ENCODE measurements around the gene TIMM22. TPM values are rescaled to one million over a fixed set of nuclear protein-coding genes. Genes with fewer than 3 reads are reported as not detected.
A peak's percentile ranks its signal among the peaks of the same experiment; 100 is the strongest.

Gene TIMM22
- polyA plus RNA-seq, 4 donors = 6.9 to 9.4 (median 8.0) TPM

DNA sequence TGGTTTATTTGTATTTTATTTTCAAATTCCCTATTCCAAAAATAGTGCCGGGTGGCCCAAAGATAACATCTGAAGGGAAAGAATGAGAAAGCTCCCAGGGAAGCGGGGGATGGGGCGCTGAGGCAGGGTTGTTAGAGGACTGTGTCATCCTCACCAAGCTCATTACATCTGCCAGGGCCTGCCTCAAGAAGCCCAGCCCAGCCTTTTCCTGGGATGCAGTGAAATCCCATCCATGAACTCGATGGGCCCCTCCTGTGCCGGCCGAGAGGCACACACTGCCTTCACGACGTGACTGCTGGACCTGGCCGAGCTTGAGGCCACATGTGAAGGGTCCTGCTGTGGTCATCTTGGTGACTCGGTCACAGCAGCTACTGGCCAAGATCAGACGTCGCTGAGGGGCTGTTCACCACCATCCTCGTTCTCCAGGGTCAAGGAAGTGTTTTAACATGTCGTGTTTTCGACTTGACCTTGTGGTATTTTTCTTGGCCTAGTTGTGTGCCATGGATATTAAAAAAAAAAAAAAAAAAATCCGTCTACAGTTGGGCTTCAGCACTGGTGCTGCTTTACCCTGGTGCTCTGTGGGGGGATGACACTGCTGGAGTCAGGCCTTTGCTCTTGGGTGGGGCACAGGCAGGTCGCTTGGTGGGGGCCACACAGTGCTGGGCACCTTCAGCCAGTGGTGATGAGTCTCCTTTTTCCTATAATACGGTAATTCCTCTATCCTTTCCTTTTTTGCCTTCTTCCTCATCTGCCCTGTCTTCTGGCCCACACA lies 4.9 kb downstream of the TIMM22 start:
- H3K4me3 ChIP-seq (ENCODE audit: low read depth in 1 of 3, low read length in 3 of 3) = no peak overlapping the region
- H3K27me3 ChIP-seq (ENCODE audit: control insufficient read depth in 3 of 3, insufficient read depth in 3 of 3, low read length in 3 of 3) = no peaks in the 10 kb centered on the region
- DNase-seq (no peak), FAIRE-seq (no peak)
- peak overlapping the region in 2 of 3 donors; percentile 52 to 81 for H3K27ac ChIP-seq (ENCODE audit: low read depth in 1 of 3, low read length in 2 of 3)
- H3K9me3 ChIP-seq (ENCODE audit: control insufficient read depth in 2 of 2, insufficient read depth in 1 of 2, low read depth in 1 of 2, low read length in 1 of 2) = no peaks in the 10 kb centered on the region
- H3K36me3 ChIP-seq (ENCODE audit: control insufficient read depth in 3 of 3, insufficient read depth in 2 of 3, low read depth in 1 of 3, low read length in 3 of 3) = peaks cover 12 to 69% (median 31%) of the 10 kb centered on the region in 3 donors
- peaks cover 0 to 23% (median 4%) of the 10 kb centered on the region in 3 donors for H3K4me1 ChIP-seq (ENCODE audit: control insufficient read depth in 3 of 3, insufficient read depth in 2 of 3, low read depth in 1 of 3, low read length in 2 of 3)
- 74 to 84% (median 80%) methylated on average over 18 of the region's 18 CpGs for WGBS, 3 donors

DNA sequence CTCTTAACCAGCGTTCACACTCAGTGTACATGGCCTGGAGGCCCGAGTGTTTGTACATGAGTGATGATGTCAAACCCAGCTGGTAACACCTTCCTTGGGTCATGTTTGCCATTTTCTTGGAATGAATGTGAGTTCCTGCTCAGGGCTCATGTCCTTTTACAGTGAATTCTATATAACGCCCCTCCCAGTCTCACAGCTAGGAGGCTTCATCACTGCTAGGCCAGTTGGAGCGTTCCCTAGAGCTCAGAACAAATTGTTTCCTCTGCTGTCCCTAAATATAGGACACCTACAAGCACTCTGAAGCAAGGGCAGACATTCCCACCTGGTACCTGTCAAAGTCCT lies 5.5 kb downstream of the TIMM22 start:
- DNase-seq = no peak
- peaks cover 0 to 23% (median 4%) of the 10 kb centered on the region in 3 donors for H3K4me1 ChIP-seq (ENCODE audit: control insufficient read depth in 3 of 3, insufficient read depth in 2 of 3, low read depth in 1 of 3, low read length in 2 of 3)
- H3K36me3 ChIP-seq (ENCODE audit: control insufficient read depth in 3 of 3, insufficient read depth in 2 of 3, low read depth in 1 of 3, low read length in 3 of 3) = peaks cover 12 to 73% (median 31%) of the 10 kb centered on the region in 3 donors

DNA sequence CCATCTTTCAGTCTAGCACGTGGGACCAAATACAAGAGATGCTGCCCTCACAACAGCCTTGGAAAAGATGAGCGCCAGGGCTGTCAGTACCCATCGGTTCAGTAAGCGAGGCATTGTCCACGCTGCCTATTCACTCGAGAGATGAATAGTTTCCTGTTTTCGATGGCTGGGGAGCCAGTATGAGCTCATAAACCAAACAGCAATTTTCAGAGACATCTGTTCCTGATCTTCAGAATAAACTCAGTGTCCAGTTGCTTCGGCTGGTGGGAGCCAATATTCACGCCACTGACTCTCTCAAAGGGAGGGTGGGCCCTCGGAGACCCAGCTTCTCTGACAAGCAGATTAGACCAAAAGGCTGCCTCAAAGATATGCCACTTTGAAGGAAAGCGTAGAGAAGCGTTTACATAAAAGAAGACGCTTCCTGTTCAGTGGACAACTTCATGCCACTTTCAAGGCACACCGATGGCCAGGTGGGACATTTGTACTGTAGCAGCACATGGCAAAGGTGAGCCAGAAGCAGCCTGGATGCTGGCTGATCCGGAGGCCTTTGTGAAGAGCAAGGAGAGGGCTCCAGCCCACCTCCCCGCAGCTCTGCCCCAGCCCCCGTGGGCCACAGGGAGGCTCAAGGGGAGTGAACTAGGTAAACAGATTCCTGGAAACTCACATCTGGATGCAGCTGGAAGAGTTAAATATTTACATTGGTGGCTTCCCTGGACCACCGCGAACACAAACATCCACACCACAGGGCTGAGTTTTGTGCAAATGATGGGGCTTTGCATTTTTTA lies 6.0 kb downstream of the TIMM22 start:
- no peak for FAIRE-seq
- peak in 1 of 2 donors; percentile 37 for DNase-seq
- H3K27me3 ChIP-seq (ENCODE audit: control insufficient read depth in 3 of 3, insufficient read depth in 3 of 3, low read length in 3 of 3) = no peaks in the 10 kb centered on the region
- H3K36me3 ChIP-seq (ENCODE audit: control insufficient read depth in 3 of 3, insufficient read depth in 2 of 3, low read depth in 1 of 3, low read length in 3 of 3) = peaks cover 12 to 79% (median 31%) of the 10 kb centered on the region in 3 donors
- H3K4me3 ChIP-seq (ENCODE audit: low read depth in 1 of 3, low read length in 3 of 3) = no peak overlapping the region
- peaks cover 0 to 20% (median 3%) of the 10 kb centered on the region in 3 donors for H3K4me1 ChIP-seq (ENCODE audit: control insufficient read depth in 3 of 3, insufficient read depth in 2 of 3, low read depth in 1 of 3, low read length in 2 of 3)
- 61 to 78% (median 75%) methylated on average over 19 of the region's 19 CpGs for WGBS, 3 donors
- peak overlapping the region in 2 of 3 donors; percentile 52 to 81 for H3K27ac ChIP-seq (ENCODE audit: low read depth in 1 of 3, low read length in 2 of 3)
- no peaks in the 10 kb centered on the region for H3K9me3 ChIP-seq (ENCODE audit: control insufficient read depth in 2 of 2, insufficient read depth in 1 of 2, low read depth in 1 of 2, low read length in 1 of 2)

More for the DNA sequence above, 5.5 kb downstream of the TIMM22 start:
- no peaks in the 10 kb centered on the region for H3K27me3 ChIP-seq (ENCODE audit: control insufficient read depth in 3 of 3, insufficient read depth in 3 of 3, low read length in 3 of 3)
- no peaks in the 10 kb centered on the region for H3K9me3 ChIP-seq (ENCODE audit: control insufficient read depth in 2 of 2, insufficient read depth in 1 of 2, low read depth in 1 of 2, low read length in 1 of 2)
- peak overlapping the region in 2 of 3 donors; percentile 52 to 81 for H3K27ac ChIP-seq (ENCODE audit: low read depth in 1 of 3, low read length in 2 of 3)
- H3K4me3 ChIP-seq (ENCODE audit: low read depth in 1 of 3, low read length in 3 of 3) = no peak overlapping the region
- 74 to 77% (median 75%) methylated on average over 4 of the region's 4 CpGs for WGBS, 3 donors
- FAIRE-seq = no peak

DNA sequence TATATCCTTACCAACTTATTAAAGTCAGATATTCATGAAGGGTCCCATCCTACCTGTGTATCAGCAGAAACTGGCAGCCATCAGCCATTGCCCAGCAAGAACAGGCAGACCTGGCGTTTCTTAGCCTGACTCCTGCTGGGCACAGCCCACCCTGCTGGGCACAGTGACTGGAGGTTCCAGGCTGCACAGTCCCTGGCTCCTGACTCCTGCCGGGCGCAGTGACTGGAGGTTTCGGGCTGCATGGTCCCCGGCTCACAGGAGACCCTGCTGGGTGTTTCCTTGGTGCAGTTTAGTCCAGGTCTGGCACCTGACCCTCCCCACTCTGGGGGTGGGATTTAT lies 6.7 kb downstream of the TIMM22 start:
- peaks cover 12 to 85% (median 33%) of the 10 kb centered on the region in 3 donors for H3K36me3 ChIP-seq (ENCODE audit: control insufficient read depth in 3 of 3, insufficient read depth in 2 of 3, low read depth in 1 of 3, low read length in 3 of 3)
- H3K4me1 ChIP-seq (ENCODE audit: control insufficient read depth in 3 of 3, insufficient read depth in 2 of 3, low read depth in 1 of 3, low read length in 2 of 3) = peaks cover 0 to 17% (median 0%) of the 10 kb centered on the region in 3 donors
- peak overlapping the region in 1 of 3 donors; percentile 35 for H3K27ac ChIP-seq (ENCODE audit: low read depth in 1 of 3, low read length in 2 of 3)
- WGBS, 3 donors = 86 to 100% (median 97%) methylated on average over 5 of the region's 5 CpGs
- H3K9me3 ChIP-seq (ENCODE audit: control insufficient read depth in 2 of 2, insufficient read depth in 1 of 2, low read depth in 1 of 2, low read length in 1 of 2) = no peaks in the 10 kb centered on the region
- no peaks in the 10 kb centered on the region for H3K27me3 ChIP-seq (ENCODE audit: control insufficient read depth in 3 of 3, insufficient read depth in 3 of 3, low read length in 3 of 3)
- FAIRE-seq = no peak
- DNase-seq = no peak
- no peak overlapping the region for H3K4me3 ChIP-seq (ENCODE audit: low read depth in 1 of 3, low read length in 3 of 3)

DNA sequence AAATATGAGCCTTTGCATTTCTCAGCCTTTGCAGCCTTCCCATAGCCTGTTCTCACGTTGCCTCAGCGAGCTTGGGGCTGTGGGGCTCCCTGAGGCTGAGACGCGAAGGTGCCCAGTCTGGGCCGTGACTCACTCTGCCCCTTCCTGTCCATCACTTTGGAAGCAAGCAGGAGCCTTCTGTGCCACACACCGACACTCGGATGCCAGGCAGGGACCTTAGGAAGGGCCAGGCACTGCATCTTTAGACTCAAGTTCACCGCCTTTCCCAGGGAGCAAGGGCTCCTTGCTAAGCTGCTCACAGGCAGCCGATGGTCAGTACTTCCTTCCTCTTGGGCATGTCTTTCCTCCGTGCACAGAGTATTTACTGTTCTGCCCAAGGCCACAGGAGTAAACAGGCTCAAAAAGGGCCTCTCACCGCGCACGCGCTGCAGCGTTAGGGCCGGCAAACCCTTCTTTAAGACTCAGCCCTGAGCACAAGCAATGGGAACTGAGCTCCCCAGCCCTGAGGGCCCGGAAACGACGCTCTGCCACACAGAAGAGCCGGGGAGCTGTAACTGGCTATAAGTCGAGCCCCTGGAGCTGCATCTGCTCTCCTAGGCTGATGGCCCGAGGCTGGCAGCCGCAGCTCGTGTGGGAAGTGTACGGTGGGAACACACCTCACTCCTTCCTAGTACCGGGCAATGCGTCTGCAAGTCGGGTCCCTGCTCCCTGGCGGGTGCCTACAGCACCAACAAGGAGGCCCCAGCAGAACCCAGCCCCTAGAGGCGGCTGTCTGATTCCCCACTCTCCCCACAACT lies 7.2 kb downstream of the TIMM22 start:
- WGBS, 3 donors = 76 to 84% (median 79%) methylated on average over 30 of the region's 30 CpGs
- H3K36me3 ChIP-seq (ENCODE audit: control insufficient read depth in 3 of 3, insufficient read depth in 2 of 3, low read depth in 1 of 3, low read length in 3 of 3) = peaks cover 16 to 91% (median 33%) of the 10 kb centered on the region in 3 donors
- no peaks in the 10 kb centered on the region for H3K9me3 ChIP-seq (ENCODE audit: control insufficient read depth in 2 of 2, insufficient read depth in 1 of 2, low read depth in 1 of 2, low read length in 1 of 2)
- peaks cover 0 to 17% (median 0%) of the 10 kb centered on the region in 3 donors for H3K4me1 ChIP-seq (ENCODE audit: control insufficient read depth in 3 of 3, insufficient read depth in 2 of 3, low read depth in 1 of 3, low read length in 2 of 3)
- peak overlapping the region in 1 of 3 donors; percentile 11 for H3K27ac ChIP-seq (ENCODE audit: low read depth in 1 of 3, low read length in 2 of 3)
- FAIRE-seq = no peak
- H3K27me3 ChIP-seq (ENCODE audit: control insufficient read depth in 3 of 3, insufficient read depth in 3 of 3, low read length in 3 of 3) = no peaks in the 10 kb centered on the region
- DNase-seq = no peak
- no peak overlapping the region for H3K4me3 ChIP-seq (ENCODE audit: low read depth in 1 of 3, low read length in 3 of 3)

DNA sequence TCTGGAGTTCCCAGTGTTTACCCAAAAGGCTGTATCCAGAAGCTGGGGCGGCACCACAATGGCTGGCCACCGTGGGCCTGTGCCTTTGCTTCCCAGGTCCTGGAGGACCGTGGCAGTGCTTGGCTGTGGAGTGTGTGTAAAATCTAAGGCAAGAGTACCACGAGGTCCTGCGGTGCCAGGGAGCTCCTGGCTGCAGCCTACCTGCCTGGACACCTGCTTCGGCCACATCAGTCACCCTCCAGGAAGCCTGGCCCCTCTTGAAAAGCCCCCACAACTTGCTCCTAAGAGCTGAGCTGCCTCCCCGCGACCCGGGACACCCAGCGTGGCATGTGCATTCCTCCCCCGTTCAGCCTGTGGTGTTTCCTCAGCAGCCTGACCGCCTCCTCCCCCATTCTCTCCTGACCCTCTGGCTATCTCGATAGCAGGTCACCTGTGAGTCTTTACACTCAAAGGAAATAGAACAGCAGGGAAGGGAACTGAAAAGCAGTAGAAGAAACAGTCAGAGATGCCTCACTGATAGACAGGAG lies 7.9 kb downstream of the TIMM22 start:
- Histone ChIP-seq H3K4me3 (ENCODE audit: low read depth in 1 of 3, low read length in 3 of 3) (no peak overlapping the region), H3K27me3 (ENCODE audit: control insufficient read depth in 3 of 3, insufficient read depth in 3 of 3, low read length in 3 of 3) (no peaks in the 10 kb centered on the region), H3K27ac (ENCODE audit: low read depth in 1 of 3, low read length in 2 of 3) (peak overlapping the region in 1 of 3 donors; percentile 9), H3K4me1 (ENCODE audit: control insufficient read depth in 3 of 3, insufficient read depth in 2 of 3, low read depth in 1 of 3, low read length in 2 of 3) (peaks cover 0 to 17% (median 0%) of the 10 kb centered on the region in 3 donors), H3K36me3 (ENCODE audit: control insufficient read depth in 3 of 3, insufficient read depth in 2 of 3, low read depth in 1 of 3, low read length in 3 of 3) (peaks cover 22 to 95% (median 37%) of the 10 kb centered on the region in 3 donors), H3K9me3 (ENCODE audit: control insufficient read depth in 2 of 2, insufficient read depth in 1 of 2, low read depth in 1 of 2, low read length in 1 of 2) (no peaks in the 10 kb centered on the region)
- WGBS, 3 donors = 74 to 78% (median 74%) methylated on average over 13 of the region's 13 CpGs
- FAIRE-seq = no peak
- DNase-seq = no peak

DNA sequence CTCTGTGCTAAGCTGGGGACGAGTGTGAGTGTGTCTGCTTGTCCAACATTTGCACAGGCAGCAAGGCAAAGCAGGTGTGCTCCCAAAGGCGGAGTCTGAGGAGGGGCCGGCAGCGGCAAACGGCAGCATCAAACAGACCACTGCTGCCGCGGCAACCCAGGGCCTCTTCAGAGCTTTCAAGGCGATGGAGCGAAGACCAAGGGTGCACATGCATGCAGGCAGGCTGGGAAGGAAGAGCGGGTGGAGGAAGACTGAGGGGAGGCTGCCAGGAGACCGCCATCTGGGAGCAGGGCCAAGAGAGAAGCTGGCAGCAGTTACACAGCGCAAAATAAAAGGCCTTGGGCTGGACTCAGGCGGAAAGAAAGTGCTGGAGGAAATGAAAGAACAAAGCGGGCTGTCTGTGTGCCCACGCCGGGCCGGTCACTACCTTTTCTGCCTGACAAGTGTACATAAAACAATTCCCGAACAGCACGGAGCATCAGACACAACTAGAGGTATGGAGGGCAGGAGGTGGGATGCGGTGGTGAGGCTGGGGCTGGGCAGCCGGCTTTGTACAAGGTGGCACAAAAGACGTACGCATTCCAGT lies 8.5 kb downstream of the TIMM22 start:
- no peak overlapping the region for H3K4me3 ChIP-seq (ENCODE audit: low read depth in 1 of 3, low read length in 3 of 3)
- no peaks in the 10 kb centered on the region for H3K27me3 ChIP-seq (ENCODE audit: control insufficient read depth in 3 of 3, insufficient read depth in 3 of 3, low read length in 3 of 3)
- no peaks in the 10 kb centered on the region for H3K9me3 ChIP-seq (ENCODE audit: control insufficient read depth in 2 of 2, insufficient read depth in 1 of 2, low read depth in 1 of 2, low read length in 1 of 2)
- peaks cover 23 to 96% (median 39%) of the 10 kb centered on the region in 3 donors for H3K36me3 ChIP-seq (ENCODE audit: control insufficient read depth in 3 of 3, insufficient read depth in 2 of 3, low read depth in 1 of 3, low read length in 3 of 3)
- no peak for FAIRE-seq
- DNase-seq = no peak
- peaks cover 0 to 17% (median 0%) of the 10 kb centered on the region in 3 donors for H3K4me1 ChIP-seq (ENCODE audit: control insufficient read depth in 3 of 3, insufficient read depth in 2 of 3, low read depth in 1 of 3, low read length in 2 of 3)
- 46 to 74% (median 55%) methylated on average over 23 of the region's 23 CpGs for WGBS, 3 donors
- peak overlapping the region in 2 of 3 donors; percentile 39 to 57 for H3K27ac ChIP-seq (ENCODE audit: low read depth in 1 of 3, low read length in 2 of 3)

Measured in small intestine (tissue), 7 donors.